Measurements from ENCODE around the gene ASTL.

Gene ASTL

GRCh38 chr2:96131813-96132745 is 6.2 kb downstream of the ASTL start:
- Histone ChIP-seq H3K9ac (ENCODE audit: low read depth, low read length) (no peak overlapping the region), H3K4me1 (ENCODE audit: control insufficient read depth, insufficient read depth, low read length) (no peaks in the 10 kb centered on the region), H3K4me3 (ENCODE audit: low read length) (no peak overlapping the region), H3K9me3 (replicated peaks; ENCODE audit: low read length) (no peaks in the 10 kb centered on the region), H3K36me3 (ENCODE audit: insufficient read depth, low read length) (no peaks in the 10 kb centered on the region), H3K27me3 (ENCODE audit: control insufficient read depth, insufficient read depth, low read length) (peaks cover 73% of the 10 kb centered on the region), H3K4me2 (ENCODE audit: low read length) (no peak overlapping the region)

GRCh38 chr2:96131152-96131812 is 7.0 kb downstream of the ASTL start:
- no peaks in the 10 kb centered on the region for H3K4me1 ChIP-seq (ENCODE audit: control insufficient read depth, insufficient read depth, low read length)
- peaks cover 76% of the 10 kb centered on the region for H3K27me3 ChIP-seq (ENCODE audit: control insufficient read depth, insufficient read depth, low read length)
- no peak overlapping the region for H3K4me2 ChIP-seq (ENCODE audit: low read length)
- H3K36me3 ChIP-seq (ENCODE audit: insufficient read depth, low read length) = no peaks in the 10 kb centered on the region
- H3K9ac ChIP-seq (ENCODE audit: low read depth, low read length) = no peak overlapping the region
- no peaks in the 10 kb centered on the region for H3K9me3 ChIP-seq (replicated peaks; ENCODE audit: low read length)
- H3K4me3 ChIP-seq (ENCODE audit: low read length) = no peak overlapping the region

GRCh38 chr2:96130483-96130882 is 7.8 kb downstream of the ASTL start:
- H3K9ac ChIP-seq (ENCODE audit: low read depth, low read length) = no peak overlapping the region
- no peaks in the 10 kb centered on the region for H3K9me3 ChIP-seq (replicated peaks; ENCODE audit: low read length)
- H3K4me1 ChIP-seq (ENCODE audit: control insufficient read depth, insufficient read depth, low read length) = no peaks in the 10 kb centered on the region
- H3K27me3 ChIP-seq (ENCODE audit: control insufficient read depth, insufficient read depth, low read length) = peaks cover 76% of the 10 kb centered on the region
- H3K36me3 ChIP-seq (ENCODE audit: insufficient read depth, low read length) = no peaks in the 10 kb centered on the region
- no peak overlapping the region for H3K4me3 ChIP-seq (ENCODE audit: low read length)
- no peak overlapping the region for H3K4me2 ChIP-seq (ENCODE audit: low read length)

- Histone ChIP-seq H3K36me3 (ENCODE audit: insufficient read depth, low read length) (no peaks in the 10 kb centered on the region), H3K4me2 (ENCODE audit: low read length) (no peak overlapping the region), H3K27me3 (ENCODE audit: control insufficient read depth, insufficient read depth, low read length) (peaks cover 76% of the 10 kb centered on the region), H3K4me3 (ENCODE audit: low read length) (no peak overlapping the region), H3K9me3 (replicated peaks; ENCODE audit: low read length) (no peaks in the 10 kb centered on the region), H3K4me1 (ENCODE audit: control insufficient read depth, insufficient read depth, low read length) (no peaks in the 10 kb centered on the region), H3K9ac (ENCODE audit: low read depth, low read length) (no peak overlapping the region)
Observed at GRCh38 chr2:96129528-96130120, 8.7 kb downstream of the ASTL start.

GRCh38 chr2:96128456-96128855 is 9.8 kb downstream of the ASTL start:
- Histone ChIP-seq H3K9me3 (replicated peaks; ENCODE audit: low read length) (no peaks in the 10 kb centered on the region), H3K4me2 (ENCODE audit: low read length) (no peak overlapping the region), H3K4me1 (ENCODE audit: control insufficient read depth, insufficient read depth, low read length) (no peaks in the 10 kb centered on the region), H3K27me3 (ENCODE audit: control insufficient read depth, insufficient read depth, low read length) (peaks cover 71% of the 10 kb centered on the region), H3K36me3 (ENCODE audit: insufficient read depth, low read length) (no peaks in the 10 kb centered on the region), H3K4me3 (ENCODE audit: low read length) (no peak overlapping the region), H3K9ac (ENCODE audit: low read depth, low read length) (no peak overlapping the region)

- H3K4me3 ChIP-seq (ENCODE audit: low read length) = no peak overlapping the region
- no peaks in the 10 kb centered on the region for H3K9me3 ChIP-seq (replicated peaks; ENCODE audit: low read length)
- no peaks in the 10 kb centered on the region for H3K36me3 ChIP-seq (ENCODE audit: insufficient read depth, low read length)
- H3K4me1 ChIP-seq (ENCODE audit: control insufficient read depth, insufficient read depth, low read length) = no peaks in the 10 kb centered on the region
- H3K27me3 ChIP-seq (ENCODE audit: control insufficient read depth, insufficient read depth, low read length) = peaks cover 68% of the 10 kb centered on the region
- no peak overlapping the region for H3K9ac ChIP-seq (ENCODE audit: low read depth, low read length)
- H3K4me2 ChIP-seq (ENCODE audit: low read length) = no peak overlapping the region
Observed at GRCh38 chr2:96124406-96125265, 13.7 kb downstream of the ASTL start.

GRCh38 chr2:96123936-96124335 is 14.4 kb downstream of the ASTL start:
- no peaks in the 10 kb centered on the region for H3K9me3 ChIP-seq (replicated peaks; ENCODE audit: low read length)

GRCh38 chr2:96123290-96123689 is 15.0 kb downstream of the ASTL start:
- no peaks in the 10 kb centered on the region for H3K36me3 ChIP-seq (ENCODE audit: insufficient read depth, low read length)

More at GRCh38 chr2:96123936-96124335, 14.4 kb downstream of the ASTL start:
- H3K4me2 ChIP-seq (ENCODE audit: low read length) = no peak overlapping the region
- no peak overlapping the region for H3K4me3 ChIP-seq (ENCODE audit: low read length)
- H3K4me1 ChIP-seq (ENCODE audit: control insufficient read depth, insufficient read depth, low read length) = no peaks in the 10 kb centered on the region
- no peak overlapping the region for H3K9ac ChIP-seq (ENCODE audit: low read depth, low read length)
- no peaks in the 10 kb centered on the region for H3K36me3 ChIP-seq (ENCODE audit: insufficient read depth, low read length)
- H3K27me3 ChIP-seq (ENCODE audit: control insufficient read depth, insufficient read depth, low read length) = peaks cover 70% of the 10 kb centered on the region

GRCh38 chr2:96122391-96122790 is 15.9 kb downstream of the ASTL start:
- H3K4me2 ChIP-seq (ENCODE audit: low read length) = no peak overlapping the region
- peaks cover under 1% of the 10 kb centered on the region for H3K4me1 ChIP-seq (ENCODE audit: control insufficient read depth, insufficient read depth, low read length)
- H3K9ac ChIP-seq (ENCODE audit: low read depth, low read length) = no peak overlapping the region
- H3K36me3 ChIP-seq (ENCODE audit: insufficient read depth, low read length) = no peaks in the 10 kb centered on the region
- peaks cover 84% of the 10 kb centered on the region for H3K27me3 ChIP-seq (ENCODE audit: control insufficient read depth, insufficient read depth, low read length)
- no peaks in the 10 kb centered on the region for H3K9me3 ChIP-seq (replicated peaks; ENCODE audit: low read length)
- H3K4me3 ChIP-seq (ENCODE audit: low read length) = no peak overlapping the region

More at GRCh38 chr2:96123290-96123689, 15.0 kb downstream of the ASTL start:
- Histone ChIP-seq H3K27me3 (ENCODE audit: control insufficient read depth, insufficient read depth, low read length) (peaks cover 77% of the 10 kb centered on the region), H3K4me1 (ENCODE audit: control insufficient read depth, insufficient read depth, low read length) (no peaks in the 10 kb centered on the region), H3K4me3 (ENCODE audit: low read length) (no peak overlapping the region), H3K9me3 (replicated peaks; ENCODE audit: low read length) (no peaks in the 10 kb centered on the region), H3K9ac (ENCODE audit: low read depth, low read length) (no peak overlapping the region), H3K4me2 (ENCODE audit: low read length) (no peak overlapping the region)

GRCh38 chr2:96121414-96121813 is 16.9 kb downstream of the ASTL start:
- peaks cover 7% of the 10 kb centered on the region for H3K4me1 ChIP-seq (ENCODE audit: control insufficient read depth, insufficient read depth, low read length)
- H3K4me2 ChIP-seq (ENCODE audit: low read length) = no peak overlapping the region
- peaks cover 83% of the 10 kb centered on the region for H3K27me3 ChIP-seq (ENCODE audit: control insufficient read depth, insufficient read depth, low read length)
- H3K9me3 ChIP-seq (replicated peaks; ENCODE audit: low read length) = no peaks in the 10 kb centered on the region
- H3K4me3 ChIP-seq (ENCODE audit: low read length) = no peak overlapping the region
- H3K9ac ChIP-seq (ENCODE audit: low read depth, low read length) = no peak overlapping the region
- H3K36me3 ChIP-seq (ENCODE audit: insufficient read depth, low read length) = no peaks in the 10 kb centered on the region

- no peak overlapping the region for H3K4me3 ChIP-seq (ENCODE audit: low read length)
- no peaks in the 10 kb centered on the region for H3K36me3 ChIP-seq (ENCODE audit: insufficient read depth, low read length)
- H3K4me1 ChIP-seq (ENCODE audit: control insufficient read depth, insufficient read depth, low read length) = peaks cover 7% of the 10 kb centered on the region
- H3K27me3 ChIP-seq (ENCODE audit: control insufficient read depth, insufficient read depth, low read length) = peaks cover 83% of the 10 kb centered on the region
- H3K4me2 ChIP-seq (ENCODE audit: low read length) = no peak overlapping the region
- H3K9me3 ChIP-seq (replicated peaks; ENCODE audit: low read length) = no peaks in the 10 kb centered on the region
- H3K9ac ChIP-seq (ENCODE audit: low read depth, low read length) = no peak overlapping the region
Observed at GRCh38 chr2:96120991-96121390, 17.3 kb downstream of the ASTL start.

Measured in skeletal muscle satellite cell (primary cell).